ENCODE data around the gene ARAP1.

Gene ARAP1

DNA sequence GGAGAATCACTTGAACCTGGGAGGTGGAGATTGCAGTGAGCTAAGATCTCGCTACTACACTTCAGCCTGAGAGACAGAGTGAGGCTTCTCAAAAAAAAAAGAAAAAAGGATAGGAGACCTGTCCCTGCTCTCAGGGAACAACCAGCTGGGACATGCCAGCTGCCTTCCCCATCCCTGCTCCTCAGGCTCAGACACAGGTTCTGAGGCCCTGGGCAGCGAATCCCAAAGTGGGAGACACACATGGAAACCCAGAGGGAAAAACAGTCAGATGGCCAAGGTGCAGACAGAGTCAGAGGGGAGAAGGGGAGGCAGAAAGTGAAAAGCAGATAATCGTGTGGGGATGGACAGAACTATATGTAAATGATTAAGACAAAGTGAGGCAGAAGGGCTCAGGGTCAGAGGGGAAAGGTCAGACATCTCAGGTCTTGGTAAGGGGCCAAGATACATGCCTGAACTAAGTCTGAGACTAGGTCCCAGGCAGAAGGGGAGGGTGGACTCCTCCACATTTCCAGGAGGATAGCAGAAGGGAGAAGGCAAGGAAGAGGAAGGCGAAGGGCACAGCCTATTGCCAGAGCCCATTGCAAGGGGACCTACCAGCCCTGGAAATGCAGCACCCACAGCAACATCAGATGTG, 27.4 kb upstream of the ARAP1 start:
- DNase-seq, result no peak

DNA sequence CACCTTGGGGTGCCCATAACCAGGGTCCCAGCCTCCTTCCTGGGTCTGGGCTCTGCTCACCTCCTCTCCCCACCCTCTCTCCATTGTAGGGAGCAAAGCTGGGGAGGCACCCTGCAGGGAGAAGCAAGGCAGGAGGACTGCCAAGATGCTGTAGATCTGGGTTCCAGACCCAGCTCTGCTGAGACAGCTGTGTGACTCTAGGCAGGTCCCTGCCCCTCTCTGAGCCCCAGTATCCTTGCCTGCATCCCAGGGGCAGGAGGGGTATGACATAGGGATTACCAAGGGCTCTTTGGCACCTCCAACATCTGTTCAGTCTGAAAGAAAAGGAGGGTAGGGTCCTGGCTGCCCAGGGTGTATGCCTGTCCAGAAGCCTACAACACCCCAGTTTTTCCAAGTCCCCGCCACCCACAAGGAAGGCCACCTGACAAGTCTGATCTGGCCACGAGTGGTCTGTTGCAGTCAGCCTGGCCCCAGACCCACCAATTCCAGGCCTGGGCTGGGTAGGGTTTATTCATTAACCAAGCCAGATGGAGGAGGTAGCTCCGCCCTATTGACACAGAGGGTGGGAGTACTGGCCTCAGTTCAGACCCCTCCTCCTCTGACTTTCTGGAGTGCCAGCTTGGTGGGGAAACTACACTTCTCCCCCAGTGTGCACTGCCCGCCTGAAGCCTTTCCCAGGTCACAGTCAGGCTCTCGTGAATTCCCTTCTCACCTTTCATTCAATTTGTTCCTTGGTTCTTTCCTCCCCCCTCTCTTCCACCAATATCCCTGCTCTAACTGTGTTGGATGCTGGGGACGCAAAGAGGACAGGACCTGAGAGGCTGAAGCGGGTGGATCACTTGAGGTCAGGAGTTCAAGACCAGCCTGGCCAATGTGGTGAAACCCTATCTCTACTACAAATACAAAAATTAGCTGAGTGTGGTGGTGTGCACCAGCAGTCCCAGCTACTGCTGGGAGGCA, 26.6 kb upstream of the ARAP1 start:
- DNase-seq, result no peak

DNA sequence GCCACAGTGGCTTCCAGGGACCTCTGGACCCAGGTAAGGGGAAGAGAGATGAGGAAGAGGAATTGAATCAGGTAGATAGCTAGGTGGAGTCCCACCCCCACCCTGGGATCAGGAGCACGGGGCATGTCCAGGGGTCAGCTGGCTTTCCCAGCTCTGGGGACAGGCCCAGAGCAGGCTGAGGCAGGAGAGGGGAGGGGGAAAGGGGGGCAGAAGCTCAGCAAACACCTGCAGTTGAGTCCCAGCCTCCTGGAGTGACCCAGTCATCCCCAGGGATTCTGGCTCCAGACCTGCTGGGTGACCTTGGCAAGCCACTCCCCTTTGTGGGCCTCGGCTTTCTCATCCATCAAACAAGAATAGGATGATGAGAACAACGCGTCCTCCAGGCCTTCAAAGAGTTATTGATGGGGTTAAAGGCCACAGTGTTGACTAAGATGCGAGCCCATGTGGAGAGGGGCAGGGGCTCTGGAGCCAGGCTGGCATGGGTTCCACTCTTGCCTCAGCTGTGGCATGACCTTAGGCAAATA, 25.6 kb upstream of the ARAP1 start:
- DNase-seq, result no peak

DNA sequence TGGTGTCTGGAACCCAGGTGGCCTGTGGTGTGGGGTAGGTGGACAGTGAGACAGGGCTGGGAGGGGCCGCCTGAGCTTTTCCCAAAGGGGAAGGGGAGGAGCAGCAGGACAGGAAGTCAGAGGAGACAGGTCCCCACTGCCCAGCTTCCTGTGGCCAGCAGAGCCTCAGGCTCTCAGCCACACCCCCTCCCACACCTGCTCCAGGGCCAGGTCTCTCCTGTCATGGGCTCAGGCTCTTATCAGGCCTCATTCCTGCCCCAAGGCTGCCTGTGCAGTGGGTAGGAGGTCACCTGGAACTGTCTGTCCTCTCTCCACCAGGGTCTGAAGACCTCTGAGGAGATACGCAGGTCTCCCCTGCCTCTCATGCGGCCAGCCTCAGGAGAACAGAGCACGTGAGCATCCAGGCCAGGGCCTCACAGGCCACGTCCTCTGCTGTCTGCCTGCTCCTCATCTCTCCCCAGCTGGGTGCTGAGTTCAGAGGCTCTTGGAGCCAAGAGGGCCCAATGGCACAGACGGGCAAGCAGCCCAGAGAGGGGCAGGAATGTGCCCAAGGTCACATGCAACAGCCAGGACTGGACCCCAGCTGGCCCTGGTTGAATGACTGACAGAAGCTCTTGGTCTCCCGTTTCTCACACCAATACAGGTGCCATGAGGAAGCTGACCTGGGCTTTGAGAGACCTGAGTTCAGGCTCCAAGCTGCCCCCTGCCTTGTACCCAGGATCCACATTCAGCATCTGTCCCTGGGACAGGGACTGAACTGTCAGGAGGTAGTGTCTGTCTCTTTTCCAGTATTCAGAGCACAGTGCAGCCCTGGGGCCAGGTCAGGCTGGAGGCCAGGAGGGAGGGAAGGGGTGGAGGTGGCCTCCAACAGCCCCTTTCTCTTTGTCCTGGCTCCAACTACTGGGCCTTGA, 24.9 kb upstream of the ARAP1 start:
- DNase-seq, result no peak

DNA sequence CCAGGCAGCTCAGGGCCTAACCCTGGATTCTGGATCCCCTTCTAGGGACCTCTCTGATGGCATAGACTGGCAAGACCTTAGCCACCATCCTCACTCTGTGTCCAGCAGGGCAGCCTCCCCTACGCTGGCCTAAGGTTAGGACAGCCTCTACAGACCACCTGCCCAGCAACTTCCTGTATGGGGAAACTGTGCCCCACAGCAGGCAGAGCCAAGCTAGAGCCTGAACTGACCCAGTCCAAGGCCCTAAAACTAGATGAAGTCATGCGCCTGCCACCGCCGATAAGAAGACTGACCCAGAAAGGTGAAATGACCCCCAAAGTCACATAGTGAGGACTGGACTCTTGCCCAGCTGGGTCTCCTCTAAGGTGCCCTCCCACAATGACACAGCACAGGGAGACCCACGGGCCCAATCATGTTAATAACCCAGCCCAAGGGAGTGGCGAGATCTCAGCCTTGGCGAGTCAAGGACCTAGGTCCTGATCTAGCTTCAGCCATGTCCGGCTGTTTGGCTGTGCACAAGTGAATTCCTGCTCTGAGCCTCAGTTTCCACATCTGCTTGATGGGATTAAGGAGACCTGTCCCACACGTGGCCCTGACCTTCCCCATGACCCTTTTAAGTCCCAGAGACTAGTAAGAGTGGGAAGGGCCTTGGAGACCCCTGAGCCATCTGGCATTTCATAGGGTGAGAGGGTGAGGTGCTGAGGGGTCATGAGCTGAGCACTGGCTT, 24.1 kb upstream of the ARAP1 start:
- no peak for DNase-seq

DNA sequence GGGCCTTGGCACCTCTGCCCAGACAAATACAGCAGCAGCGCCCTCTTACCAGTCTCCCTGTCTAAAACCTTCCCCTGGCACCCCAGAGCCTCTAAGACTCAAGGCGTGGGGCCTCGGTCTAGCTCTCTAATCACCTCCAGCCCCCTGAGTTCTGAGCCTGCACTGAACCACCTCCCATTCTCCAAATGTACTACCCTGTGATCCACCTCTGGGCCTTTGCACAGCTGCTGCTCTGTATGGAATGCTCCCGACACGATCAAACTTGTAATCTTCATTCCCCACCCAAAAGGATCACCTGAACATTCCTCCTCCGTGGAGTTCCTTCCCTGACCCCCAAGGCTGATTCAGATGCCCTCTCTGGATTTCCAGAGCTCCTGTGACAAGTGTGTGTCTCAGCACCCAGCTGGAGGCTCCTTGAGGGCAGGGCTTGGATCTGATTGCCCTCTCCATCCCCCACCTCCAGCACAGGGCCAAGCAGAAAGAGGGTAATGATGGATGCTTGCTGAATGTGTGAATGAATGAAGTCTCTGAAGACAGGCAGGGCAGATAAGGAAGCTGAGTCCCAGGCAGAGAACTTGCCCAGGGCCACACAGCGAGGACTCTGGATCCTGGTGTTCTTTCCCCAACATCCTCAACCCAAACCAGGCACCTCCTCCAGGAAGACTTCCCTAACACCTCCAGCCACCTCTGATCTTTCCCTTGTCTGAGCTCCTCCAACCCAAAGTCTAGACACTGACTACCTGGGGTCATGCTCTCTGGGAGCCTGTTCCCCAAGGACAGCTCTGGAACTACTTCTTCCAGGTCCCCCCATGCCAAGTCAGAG, 23.3 kb upstream of the ARAP1 start:
- DNase-seq, result no peak

DNA sequence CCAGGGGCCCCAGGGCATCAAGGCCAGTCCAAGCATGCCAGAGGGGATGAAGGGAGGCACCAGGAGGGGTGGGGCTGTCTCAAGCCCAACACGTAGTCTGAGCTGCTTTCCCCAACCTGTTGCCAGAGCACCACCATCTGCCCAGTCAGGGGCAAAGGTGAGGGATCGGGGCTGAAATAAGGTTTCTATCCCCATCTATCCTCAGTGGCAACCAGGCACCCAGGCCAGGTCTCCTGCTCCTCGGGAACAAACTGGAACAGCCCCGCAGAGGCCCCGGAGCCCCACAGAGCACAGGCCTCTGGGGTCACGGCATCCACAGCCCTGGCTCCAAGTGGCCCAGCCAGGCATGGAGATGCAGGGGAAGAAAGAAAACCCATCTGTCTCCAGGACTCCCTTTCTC, 22.3 kb upstream of the ARAP1 start:
- DNase-seq, result no peak

DNA sequence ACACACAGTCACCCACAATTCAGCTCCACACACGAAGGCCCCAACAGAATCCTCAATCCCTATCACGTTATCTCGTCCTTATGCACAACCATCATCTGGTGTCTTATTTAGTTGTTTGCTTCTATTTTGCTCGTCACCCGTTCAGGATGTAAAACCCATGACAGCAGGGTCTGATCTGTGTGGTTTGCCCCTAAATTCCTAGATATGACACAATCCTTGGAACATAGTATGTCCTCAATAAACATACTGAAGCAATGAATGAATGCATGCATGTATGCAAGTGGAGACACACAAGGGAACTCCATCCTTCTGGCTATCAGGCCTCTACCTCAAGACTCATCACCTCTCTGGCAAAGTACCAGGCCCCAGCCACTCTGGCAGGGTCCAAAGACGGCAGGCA, 21.5 kb upstream of the ARAP1 start:
- DNase-seq, result no peak

DNA sequence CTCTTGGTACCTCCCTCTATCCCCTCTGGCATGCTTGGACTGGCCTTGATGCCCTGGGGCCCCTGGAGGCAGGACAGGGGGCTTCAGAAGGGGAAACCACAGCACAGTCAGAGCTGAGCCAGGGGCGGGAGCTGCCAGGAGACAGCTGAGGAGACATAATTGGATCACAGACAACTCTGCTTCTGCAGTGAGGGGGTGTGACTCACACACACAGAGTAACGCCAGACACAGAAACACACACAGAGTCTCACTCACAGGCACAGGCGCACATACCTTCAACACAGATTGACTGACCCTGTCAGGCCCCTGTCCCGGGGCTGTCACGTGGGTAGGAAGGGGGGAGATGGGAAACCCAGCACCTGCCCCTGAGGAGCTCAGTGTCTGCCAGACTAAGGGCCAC, 21.1 kb upstream of the ARAP1 start:
- DNase-seq, result no peak

DNA sequence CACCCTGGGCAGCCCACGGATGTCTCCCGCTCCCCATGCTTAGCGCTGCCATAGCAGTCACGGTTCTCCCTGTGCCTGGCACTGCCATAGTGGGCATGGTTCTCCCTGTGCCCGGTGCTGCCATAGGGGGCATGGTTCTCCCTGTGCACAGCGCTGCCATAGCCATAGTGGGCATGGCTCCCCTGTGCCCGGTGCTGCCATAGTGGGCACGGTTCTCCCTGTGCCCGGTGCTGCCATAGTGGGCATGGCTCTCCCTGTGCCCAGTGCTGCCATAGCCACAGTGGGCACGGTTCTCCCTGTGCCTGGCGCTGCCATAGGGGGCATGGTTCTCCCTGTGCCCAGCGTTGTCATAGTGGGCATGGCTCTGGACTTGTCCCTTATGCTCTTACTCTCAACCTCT, 19.9 kb upstream of the ARAP1 start:
- DNase-seq, result no peak

DNA sequence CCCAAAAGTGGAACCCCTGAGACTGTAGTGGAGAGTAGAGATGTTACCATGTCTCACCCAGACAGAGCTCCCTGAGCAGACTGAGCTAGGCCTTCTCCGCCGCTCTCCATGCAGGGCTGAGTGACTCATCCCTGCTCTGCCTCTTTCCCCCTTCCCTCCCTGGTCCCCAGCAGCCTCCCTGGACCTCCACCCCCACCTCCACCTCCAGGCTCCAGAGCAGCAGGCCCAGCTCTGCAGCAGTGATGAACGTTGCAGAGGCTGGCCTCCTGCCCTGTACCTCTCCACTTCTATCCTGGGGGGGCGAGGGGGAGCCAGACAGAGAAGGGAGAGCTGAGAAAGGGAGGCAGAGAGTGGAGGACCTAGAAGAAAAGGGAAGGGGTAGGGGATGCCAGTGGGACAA, 19.3 kb upstream of the ARAP1 start:
- no peak for DNase-seq

DNA sequence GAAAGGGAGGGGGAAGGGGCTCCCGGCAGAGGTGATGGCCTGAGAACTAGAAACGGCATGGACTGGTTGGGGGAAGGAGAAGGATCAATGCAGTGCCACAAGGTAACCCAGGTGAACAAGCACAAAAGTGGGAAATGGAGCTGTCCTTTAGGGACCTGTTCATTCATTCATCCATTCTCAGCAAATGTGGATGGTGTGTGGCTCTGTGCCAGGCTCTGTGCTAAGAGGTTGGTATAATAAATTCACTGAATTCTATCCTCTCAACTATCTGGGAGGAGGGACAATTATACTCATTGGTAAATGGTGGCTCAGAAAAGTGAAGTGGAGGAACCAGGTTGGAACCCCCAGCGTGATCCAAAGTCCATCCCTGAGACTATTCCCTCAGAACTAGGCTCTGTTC, 18.6 kb upstream of the ARAP1 start:
- no peak for DNase-seq

DNA sequence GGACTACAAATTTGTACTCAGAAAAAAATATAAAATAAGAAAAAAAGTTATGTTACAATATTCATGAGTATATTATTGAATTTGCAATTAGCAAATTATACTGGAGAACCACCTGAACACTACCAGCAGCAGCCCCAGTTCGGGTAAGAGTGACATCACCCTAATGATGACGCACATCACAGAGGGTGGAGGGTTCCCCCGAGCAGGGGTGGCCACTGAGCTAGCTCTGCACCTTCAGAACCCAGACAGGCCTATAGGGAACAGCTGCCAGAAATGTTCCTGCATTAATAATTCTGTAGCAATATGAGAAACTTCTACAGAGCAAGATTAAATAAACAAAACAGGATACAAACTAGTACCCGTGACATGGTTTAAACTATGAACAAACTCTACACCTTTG, 17.5 kb upstream of the ARAP1 start:
- no peak for DNase-seq

DNA sequence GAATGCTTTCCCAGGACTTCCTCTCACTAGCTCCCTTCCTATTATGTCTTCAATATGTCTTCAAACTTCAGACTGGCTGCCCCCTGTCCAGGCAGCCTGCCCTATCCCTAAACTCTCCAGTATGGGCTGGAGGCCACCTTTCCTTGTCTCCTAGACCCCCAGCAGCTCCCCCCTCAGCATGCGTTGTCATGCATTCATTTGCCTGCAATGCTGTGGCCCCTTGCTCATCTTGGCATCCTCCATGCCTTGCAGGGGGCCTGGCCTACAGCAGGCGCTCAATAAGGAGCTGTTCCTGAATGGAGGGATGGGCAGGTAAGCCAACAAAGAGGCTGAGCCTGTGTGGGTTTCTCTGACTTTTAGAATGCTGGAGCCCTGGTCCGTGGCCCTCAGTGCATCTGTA, 16.4 kb upstream of the ARAP1 start:
- no peak for DNase-seq

DNA sequence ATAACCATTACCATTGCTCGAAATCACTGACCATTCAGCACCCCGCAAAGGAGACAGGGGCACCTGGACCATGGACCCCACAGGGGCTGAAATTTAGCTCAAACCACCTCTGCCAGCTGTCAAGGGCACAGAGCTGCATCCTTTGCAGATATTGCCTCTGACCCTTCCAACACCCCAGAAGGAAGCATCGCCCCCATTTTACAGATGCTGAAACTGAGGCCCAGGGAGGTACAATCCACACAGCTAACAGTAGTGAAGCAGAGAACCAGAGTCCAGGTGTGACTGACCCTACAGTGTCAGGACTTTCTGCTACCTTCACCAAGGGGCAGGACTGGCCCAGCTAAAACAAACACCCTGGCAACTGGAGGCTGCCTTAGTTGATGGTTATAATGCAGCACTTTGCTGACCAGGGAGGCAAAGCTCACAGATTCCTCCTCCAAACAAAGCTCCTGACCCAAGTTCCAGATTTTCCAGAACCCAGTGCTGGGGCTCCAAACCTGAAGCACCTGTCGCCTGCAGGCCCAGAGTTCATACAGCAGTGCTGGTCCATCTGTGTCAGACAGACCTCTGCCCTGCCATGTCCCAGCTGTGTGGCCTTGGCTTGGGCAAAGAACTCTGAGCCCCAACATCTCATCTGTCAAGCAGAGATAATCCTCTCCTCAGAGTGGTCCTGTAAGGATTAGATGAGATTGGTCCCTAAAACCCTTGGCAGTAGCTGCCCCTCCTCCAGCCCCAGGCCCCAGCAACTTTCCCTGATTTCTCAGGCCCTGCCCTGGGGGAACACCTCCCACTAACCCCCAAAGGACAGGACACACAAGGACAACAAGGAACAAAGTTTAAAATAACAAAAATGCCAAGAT, 15.2 kb upstream of the ARAP1 start:
- DNase-seq, result no peak

DNA sequence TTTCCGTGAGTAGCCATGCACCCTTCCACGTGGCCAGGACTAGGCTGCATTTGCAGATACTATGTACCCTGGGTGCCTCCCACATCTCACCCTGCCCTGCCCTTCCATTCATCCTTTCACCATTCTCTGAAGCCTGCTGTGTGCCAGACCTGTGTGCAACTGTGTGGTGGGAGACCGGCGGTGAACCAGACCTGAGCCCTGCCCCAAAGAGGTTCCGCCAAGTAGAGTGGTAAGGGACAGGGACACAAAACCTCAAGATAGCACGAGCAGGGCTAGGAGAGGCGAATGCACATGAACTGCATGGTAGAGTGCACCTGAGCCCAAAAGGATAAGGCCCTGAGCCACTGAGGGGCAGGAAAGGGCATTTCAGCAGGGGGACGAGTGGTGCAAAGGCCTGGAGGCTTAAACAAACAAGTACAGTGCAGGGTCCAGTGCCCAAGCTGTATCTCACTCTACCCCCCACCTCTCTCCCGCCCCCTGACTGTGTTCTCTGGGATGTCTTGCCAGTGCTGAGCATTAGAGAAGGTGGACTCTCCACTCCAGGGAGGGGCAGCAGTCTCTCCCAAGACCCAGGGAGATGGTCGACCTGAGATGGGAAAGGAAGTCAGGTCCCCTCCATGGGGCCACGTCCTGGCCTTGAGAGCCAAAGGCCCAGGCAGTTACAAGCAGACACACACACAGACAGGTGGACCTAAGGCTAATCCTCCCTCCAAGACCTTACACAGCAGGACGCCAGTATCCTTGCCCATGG, 14.1 kb upstream of the ARAP1 start:
- DNase-seq, result no peak

DNA sequence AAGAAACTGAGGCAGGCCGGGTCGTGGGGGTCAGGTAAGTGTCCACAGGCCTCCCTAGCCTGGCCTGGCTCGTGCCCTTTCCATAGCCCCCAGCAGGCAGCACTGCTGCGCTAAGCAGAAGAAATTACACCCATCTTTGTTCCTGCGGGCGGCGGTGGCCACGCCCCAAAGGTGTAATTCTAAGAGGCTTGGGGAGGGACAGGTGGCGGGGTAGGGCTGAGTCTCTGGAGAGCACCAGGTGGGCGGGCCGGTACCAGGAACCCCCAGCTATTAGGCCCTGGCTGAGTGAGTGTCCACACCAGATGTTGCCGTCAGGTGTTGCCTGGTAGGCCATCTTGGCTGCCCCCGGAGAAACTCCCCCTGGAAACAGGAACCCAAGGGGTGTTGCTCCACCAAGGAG, 12.3 kb upstream of the ARAP1 start:
- DNase-seq, result no peak

DNA sequence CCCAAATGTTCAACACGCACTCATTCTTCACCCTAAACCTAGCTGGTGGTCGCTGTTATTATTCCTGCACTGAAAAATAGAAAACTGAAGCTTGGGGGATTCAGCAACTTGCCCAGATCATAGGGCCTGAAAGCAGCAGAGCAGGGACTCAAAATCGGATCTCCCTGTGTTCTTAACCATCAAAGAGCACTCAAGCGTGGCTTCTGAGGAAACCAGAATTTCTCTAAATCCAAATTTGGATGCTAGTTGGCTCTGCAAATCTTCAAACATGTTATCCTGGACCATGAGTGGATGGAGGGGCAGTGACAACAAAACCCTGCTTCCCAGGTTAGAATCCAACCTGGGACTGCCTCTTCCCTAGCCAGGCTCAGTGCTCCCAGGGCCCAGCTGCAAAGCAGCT, 11.6 kb upstream of the ARAP1 start:
- DNase-seq, result no peak

DNA sequence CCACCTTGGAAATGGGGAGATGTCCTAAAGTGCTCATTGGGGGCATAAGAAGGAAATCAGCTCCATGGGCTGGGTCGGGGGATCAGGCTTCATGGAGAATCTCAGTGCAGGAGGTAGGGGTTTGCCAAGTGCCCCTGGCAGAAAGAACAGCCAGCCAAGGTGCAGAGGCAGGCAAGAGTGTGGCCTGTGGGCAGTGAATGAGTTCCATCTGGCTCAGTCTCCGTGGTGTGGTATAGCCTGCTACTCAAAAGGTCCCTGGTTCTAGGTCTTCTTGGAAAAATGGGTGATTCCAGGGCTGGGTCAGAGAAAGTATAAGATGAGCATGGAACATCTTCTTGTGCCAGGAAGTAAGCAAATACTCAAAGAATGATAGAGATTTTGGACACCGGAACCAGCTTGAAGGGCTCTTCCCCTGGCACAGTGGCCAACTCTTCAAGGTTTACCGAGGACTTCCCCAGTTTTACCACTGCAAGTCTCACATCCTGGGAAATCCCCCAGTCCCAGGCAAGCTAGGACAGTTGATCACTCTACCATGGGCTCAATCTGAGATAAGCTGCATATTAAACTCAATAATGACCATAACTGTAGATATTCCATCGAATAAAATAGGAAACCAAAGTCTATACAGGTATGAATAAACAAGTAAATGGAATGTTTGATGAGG, 10.6 kb upstream of the ARAP1 start:
- DNase-seq, result no peak

All from activated CD4-positive, alpha-beta T cell treated with anti-CD3 and anti-CD28 coated beads, Interleukin-2, amount 50 U/mL, for 4 hours (primary cell).